HG03342 (cell line): Measurements from ENCODE around the gene TMEM41B.
"Not testable (repeated sequence)": the region's sequence is repeated elsewhere in the genome, so short reads cannot be mapped to it uniquely, and the experiment has no call there.

Experiments
- ATAC-seq: cut with Tn5 transposase; IDR thresholded peaks from one replicate; pipeline ENCODE4 v1.9.1; 2021; ENCODE audit warnings: mild to moderate bottlenecking, moderate library complexity; ENCODE audit not compliant: unreplicated experiment

Gene TMEM41B, protein sequence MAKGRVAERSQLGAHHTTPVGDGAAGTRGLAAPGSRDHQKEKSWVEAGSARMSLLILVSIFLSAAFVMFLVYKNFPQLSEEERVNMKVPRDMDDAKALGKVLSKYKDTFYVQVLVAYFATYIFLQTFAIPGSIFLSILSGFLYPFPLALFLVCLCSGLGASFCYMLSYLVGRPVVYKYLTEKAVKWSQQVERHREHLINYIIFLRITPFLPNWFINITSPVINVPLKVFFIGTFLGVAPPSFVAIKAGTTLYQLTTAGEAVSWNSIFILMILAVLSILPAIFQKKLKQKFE

DNA sequence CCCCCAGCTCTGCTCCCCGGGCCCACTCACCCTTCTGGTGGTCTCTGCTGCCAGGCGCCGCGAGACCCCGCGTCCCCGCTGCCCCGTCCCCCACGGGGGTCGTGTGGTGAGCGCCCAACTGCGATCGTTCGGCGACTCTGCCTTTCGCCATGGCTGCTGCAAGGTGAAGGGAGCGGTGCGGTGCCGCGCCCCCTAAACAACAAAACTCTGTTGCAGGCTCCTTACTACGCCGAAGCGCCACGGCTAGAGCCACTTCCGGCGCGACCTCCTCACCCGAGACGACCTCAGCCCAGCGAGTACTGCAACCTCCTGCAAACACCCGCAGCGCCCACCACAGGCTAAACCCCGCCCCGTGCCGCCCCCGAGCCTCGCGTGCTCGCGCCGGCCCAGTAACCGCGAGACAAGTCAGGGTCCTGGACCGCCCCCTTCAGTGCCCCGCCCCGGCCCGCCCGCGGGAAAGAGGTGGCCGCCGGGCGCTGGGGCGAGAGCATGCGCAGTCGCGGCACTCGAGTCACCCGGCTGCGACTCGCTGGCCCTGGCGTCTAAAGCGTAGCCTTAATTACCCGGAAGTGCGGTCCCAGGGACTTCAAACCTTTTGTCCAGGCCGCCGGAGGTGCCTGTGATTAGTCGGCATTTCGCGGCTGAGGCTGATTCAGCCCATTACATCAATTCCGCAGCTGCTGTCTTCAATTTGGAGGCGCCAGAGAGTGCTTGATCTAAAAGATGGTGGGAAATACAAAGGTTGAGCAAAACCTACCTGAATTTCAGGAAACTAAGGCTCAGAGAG is at the start of gene TMEM41B:
TMEM41B (minus strand) TSS at position 303 of the 787 bp plus-strand sequence; CDS start at position 151, 152 bp downstream.
- peak; percentile 97 for ATAC-seq

DNA sequence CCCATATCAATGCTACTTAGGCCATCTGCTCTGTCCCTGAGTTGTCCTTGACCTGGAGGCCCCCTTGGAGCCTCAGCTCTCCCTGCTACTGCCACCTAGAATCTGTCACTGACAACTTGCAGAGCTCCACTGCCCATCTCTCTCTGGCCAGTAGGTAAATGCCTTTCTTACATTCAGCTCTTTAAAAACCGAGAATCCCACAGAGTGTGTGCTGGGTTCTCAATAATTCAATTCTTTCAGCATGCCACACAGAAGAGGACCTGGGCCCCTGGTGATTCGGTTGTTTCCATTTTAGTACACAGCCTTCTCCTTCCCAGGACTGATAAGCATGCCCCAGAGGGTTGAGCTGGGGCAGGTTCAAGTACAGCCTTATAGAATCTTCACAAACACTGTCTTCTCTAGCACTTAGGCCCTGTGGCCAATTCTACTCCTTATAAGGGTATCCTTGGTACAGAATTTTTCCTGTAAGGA is 48.0 kb upstream of the TMEM41B start:
- no peak for ATAC-seq

DNA sequence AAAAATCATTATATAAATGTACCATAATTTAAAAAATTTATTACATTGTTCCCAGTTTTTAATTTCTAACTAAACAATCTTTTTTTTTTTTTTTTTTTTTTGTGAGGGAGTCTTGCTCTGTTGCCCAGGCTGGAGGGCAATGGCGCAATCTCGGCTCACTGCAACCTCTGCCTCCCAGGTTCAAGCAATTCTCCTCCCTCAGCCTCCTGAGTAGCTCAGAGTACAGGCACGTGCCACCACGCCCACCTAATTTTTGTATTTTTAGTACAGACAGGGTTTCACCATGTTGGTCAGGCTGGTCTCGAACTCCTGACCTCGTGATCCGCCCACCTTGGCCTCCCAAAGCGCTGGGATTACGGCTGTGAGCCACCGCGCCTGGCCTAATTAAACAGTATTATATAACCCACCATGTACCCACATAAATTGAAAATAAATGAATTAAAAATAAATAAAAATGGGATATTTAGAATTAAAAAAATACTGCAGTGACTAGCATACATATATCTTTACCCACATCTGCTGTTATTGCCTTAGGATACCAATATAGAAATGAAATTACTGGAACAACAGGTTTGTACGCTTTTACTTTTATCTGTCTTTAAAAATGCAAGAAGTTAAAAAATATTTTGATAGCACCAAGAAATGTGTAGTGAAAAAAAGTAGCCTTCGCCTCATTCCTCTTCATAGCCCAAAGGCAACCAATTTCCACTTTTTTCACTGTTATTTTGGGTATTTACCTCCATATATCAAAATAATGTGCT is 46.6 kb upstream of the TMEM41B start:
- ATAC-seq: not testable (repeated sequence)

DNA sequence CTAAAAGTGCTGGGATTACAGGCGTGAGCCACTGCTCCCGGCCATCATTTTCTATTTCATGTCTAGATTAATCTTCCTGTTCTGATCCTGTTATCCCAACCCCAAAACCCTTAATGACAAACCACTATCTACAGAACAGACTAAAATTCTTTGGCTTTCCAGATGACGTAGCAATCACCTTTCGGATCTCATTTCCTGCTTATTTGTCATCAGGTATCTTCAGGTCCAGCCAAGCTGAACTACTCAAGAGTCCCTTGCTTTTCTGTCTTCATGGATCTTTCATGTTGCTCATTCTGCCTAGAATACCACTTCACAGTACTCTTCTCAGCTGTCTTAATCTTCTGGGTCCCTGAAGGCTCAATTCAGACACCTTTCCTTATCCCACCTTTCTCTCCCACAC is 42.6 kb upstream of the TMEM41B start:
- ATAC-seq: no peak

DNA sequence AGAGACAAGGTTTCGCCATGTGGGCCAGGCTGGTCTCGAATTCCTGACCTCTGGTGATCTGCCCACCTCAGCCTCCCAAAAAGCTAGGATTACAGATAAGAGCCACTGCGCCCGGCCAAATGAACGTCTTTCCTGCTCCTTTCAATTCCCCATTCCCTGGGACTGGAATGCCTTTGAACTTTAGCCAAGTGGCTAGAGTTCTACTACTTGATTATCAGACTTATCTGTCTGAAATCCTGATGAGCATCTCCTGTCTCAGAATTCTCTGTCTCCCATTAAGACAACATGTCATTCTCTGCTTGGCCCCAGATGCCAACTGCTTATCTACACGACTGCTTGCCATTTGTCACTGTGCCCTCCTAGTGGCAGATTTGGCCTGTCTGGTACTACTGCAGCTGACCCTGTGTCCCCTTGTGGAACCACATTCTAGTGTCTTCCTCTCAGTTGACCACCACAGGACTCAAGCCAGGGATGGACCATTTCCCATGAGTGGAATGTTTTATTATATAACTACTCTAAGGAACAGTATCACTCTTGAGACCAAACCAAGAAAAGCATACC is 37.0 kb upstream of the TMEM41B start:
- no peak for ATAC-seq

DNA sequence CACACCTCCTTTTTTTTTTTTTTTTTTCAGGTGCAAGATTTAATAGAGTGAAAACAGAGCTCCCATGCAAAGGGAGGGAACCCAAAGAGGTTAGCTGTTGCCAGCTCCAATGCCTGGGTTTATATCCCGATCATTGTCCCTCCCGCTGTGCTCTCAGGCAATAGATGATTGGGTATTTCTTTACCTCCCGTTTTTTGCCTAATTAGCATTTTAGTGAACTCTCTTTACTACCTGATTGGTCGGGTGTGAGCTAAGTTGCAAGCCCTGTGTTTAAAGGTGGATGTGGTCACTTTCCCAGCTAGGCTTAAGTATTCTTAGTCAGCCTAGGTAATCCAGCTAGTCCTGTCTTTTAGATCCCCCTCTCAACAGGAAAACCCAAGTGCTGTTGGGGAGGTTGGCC is 33.4 kb upstream of the TMEM41B start:
- not testable (repeated sequence) for ATAC-seq

DNA sequence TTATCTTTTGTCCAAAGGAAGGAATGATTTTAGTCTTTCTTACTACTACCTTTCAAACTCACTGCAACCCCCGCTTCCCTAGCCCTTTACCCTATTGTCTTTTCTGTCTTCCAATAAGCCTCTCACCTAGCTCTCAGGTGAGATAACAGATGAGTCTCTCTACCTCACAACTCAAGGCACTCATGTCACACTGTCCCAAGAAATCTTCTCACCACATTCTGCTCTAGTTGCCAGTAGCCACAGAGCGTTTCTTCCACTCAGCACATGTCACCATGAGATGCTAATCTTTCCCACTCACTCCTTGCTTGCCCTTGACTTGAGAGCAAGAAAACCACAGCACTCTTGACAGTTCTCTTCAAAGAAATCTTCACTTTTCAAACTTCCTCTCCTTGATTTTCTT is 32.7 kb upstream of the TMEM41B start:
- no peak for ATAC-seq

DNA sequence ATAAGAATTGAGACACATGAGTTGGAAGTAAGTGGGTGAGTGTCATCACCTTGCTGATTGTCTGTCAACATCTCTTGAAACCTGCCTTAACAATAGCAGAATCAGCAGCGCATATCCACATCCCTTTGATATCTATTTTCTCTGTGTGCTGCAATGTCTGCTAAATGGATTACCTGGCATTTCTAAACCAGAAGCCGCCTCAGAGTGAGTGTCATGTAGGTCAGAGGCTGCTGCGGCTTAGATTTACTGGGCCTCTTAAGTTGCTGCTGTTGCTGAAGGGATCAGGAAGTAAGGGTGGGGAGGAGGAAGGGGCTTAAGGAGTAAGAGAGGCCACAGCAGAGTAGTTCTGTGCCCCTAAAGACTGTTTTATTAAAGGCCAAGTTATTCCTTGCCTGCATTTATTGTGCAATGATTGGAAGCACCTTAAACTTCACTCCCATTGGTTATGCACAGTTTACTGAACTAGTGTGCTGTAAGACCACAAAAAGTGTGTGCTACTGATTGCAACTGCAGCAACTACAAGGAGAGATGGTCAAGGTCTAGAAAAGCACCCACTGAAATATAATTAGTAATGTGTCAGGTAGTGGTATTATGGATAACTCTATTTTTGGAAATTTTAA is 29.8 kb upstream of the TMEM41B start:
- no peak for ATAC-seq

DNA sequence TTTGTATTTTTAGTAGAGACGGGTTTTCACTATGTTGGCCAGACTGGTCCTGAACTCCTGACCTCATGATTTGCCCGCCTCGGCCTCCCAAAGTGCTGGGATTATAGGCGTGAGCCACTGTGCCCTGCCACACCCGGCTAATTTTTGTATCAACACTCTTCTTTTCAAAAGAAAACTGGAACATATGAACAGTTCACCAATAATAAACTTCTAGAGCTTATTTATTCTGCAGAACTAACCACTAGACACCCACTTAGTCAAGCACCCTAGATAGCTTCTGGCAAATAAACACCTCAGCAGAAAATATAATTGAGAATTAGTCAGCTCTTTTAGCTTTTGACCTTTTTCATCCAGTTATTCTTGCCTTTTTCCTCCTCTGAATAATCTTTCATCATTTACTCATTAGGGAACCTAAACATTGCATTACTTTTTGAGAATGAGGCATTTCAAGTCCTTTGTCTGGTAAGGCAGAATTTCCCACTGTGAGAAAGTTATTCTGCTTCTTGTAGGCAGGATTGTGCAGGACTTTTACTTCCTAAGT is 27.3 kb upstream of the TMEM41B start:
- no peak for ATAC-seq

DNA sequence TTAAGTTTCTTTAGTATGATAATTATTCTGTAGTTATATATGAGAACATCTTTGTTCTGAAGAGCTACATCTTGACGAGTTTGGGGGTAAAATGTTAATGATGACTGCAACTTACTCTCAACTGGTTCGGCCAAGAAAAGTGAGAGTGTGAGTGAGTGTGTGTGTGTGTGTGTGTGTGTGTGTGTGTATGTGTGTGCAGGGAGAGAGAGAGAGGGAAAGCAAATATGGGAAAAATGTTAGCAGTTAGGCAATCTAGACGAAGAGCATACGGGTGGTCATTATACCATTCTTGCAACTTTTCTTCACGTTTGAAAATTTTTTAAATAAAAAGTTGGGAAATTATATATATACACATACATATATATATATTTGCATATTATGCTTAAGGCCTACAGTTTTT is 18.3 kb upstream of the TMEM41B start:
- no peak for ATAC-seq

DNA sequence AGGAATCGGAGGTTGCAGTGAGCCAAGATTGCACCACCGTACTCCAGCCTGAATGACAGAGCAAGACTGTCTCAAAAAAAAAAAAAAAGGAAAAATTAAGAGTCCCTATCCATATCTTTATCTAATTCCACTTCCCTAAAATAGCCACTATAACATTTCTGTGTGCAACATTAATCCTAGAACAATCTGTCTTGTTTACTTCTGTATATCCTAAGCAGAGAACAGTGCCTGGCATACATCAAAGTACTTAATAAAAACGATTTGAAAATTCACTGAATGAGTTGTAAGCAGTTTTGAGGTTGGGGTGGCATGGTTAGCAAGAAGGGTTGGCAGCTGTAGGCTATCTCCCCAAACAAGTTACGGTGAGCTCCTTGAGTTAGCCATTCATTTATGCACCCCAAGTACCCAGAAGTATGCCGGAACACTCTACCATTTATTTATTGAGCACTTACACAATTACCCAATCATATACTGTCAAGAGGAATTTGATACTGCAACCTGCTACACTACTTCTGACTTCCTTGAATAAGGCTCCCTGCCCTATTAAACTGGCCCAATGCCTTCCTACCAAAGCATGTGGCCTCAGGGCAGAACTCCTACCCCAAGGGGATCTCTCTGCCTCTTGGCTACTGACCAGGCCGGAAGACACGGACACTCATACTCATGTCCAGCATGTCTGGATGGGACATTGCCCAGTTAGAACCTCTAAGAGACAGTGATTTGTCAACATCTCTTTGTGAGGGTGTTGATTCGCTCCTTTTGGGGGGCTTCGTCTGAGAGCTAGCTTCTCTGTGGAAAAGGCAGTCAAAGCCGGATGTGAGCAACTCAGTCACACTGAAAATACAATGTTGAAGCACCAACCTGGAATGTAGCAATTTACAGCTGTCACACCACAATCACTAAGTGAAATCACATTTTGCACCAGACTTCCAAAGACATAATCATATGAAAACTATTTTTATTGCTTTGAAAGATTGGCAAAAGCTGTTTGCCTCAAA is 16.3 kb upstream of the TMEM41B start:
- ATAC-seq: no peak

DNA sequence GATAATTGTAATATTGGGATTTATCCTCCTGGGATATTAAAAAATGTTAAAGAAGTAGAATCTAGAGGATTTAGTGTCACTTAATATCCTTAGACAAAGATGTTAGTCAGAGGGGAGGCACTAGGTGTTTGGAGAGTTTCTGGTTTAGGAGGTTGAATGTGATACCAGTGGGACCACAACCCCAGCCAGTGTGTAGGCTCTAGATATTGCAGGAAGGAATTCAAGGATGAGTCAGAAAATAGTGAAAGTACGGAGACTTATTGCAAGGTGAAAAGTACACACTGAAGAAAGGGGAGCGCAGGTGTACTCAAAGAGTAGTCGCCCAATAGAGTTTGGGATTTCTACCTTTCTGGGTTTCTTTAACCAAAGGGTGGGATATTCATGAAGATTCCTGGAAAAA is 5.7 kb upstream of the TMEM41B start:
- ATAC-seq: no peak

DNA sequence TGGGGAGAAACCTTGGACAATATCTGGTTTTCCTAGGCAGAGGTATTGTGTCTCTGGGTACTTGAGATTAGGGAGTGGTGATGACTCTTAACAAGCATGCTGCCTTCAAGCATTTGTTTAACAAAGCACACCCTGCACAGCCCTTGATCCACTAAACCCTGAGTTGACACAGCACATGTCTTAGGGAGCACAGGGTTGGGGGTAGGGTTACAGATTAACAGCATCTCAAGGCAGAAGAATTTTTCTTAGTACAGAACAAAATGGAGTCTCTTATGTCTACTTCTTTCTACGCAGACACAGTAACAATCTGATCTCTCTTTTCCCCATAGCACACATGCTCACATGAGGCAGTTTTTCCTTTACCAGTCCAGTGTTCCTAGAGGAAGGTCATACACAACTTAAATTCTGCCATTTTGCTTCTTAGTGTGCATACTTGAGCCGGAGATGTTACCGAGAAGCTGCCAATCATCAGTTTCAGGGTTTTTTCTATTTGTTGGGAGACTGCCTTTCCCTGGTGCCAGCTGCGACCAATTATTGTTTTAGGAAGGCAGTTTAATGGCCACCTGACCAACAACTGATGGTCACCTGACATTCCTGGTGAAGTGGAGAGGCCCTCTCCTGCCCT is 5.1 kb upstream of the TMEM41B start:
- ATAC-seq: not testable (repeated sequence)

DNA sequence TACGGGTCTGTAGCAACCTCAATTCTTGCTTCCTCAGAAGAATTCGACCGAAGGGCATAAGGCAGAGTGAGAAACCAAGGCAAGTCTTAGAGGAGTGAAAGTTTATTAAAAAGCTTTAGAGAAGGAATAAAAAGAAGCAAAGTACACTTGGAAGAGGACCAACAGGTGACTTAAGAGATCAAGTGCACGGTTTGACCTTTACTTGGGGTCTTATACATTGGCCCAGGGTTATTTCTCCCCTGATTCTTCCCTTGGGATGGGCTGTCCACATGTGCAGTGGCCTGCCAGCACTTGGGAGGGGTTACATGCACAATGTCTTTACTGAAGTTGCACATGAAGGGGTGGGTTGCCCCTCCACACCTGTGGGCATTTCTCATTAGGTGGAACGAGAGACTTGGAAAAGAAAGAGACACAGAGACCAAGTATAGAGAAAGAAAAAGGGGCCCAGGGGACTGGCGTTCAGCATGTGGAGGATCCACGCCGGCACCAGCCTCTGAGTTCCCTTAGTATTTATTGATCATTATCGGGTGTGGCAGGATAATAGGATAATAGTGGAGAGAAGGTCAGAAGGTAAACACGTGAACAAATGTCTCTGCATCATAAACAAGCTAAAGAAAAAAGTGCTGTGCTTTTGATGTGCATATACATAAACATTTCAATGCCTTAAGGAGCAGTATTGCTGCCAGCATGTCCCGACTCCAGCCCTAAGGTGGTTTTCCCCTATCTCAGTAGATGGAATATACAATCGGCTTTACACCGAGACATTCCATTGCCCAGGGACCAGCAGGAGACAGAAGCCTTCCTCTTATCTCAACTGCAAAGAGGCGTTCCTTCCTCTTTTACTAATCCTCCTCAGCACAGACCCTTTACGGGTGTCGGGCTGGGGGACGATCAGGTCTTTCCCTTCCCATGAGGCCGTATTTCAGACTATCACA is 4.3 kb upstream of the TMEM41B start:
- not testable (repeated sequence) for ATAC-seq

DNA sequence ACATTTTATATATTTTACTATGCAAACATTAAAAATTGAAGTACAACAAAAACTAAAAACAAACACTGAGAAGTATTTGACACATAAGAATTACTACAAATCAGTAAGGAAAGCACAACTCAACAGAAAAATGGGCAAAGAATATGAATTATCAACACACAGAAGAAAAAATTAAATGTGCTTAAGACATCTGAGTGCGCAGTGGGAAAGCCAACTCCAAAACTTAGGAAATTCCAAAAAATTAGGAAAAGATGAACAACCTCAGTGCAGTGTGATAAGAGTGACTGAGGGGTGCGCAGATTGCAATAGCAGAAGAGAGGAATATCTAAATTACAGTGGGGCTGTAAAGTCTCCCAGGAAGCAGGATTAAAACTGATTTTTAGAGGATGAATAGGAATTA is 1.9 kb upstream of the TMEM41B start:
- ATAC-seq: no peak

DNA sequence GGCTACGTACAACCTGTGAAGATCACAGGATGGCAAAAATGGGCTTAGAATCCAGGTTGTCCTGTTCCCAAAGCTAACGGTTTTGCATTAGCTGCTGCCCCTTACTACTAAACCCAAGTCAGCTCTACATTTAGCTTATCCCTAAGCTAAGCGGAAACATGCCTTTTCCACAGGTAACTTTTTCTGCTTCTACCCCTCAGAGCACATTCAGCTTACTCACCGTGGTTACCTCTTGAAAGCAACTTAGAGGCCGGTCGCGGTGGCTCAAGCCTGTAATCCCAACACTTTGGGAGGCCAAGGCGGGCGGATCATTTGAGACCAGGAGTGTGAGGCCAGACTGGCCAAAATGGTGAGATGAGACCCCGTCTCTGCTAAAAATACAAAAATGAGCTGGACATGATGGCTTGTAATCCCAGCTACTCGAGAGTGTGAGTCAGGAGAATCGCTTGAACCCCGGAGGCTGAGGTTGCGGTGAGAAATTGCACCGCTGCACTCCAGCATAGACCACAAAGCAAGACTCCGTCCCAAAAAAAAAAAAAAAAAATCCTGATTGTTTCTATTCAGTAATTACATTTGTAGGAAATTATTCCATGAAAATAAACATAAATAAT is 790 bp upstream of the TMEM41B start:
- ATAC-seq: no peak

DNA sequence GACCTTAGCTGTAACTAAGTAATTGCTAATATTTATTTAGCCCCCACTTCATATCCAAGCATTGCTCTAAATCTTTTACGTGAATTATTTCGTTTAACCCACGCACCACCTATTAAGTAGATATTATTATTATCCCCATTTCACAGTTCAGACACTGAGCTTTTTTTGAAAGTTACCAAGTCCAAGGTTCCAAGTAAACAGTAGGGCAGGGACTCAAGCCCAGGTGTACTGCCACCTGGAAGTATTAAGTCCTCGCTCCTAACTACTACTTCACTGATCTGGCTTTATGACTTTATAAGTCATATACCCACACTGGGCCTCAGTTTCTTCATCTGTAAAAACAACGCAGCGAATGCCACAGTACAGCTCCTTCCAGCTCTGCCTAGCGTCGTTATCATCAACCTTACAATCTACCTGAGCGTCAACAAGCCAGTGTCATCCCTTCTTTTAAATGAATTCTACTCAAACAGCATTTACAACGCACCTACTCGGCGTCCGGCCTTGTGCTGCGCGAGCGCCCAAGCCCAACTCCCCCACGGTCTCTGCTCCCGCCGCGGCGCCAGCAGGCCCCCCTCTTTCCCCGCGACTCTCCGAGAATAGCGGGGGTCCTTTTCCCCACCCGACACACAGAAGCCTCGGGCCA is 624 bp downstream of the TMEM41B start:
- ATAC-seq: peak; percentile 22
